ENCODE data around the gene PPIH. TPM values are rescaled to one million over a fixed set of nuclear protein-coding genes. Genes with fewer than 3 reads are reported as not detected.
"Not testable (repeated sequence)": the region's sequence is repeated elsewhere in the genome, so short reads cannot be mapped to it uniquely, and the experiment has no call there.

The PPIH gene
- total RNA-seq, 1 experiment from 2014 or later: 79.0 TPM

- BruUV-seq (replicated peaks): no TSS peak
- H3K4me3 ChIP-seq (ENCODE audit: low read depth, low read length, poor library complexity, severe bottlenecking): no peak overlapping the region
- no peaks in the 10 kb centered on the region for H3K27me3 ChIP-seq (replicated peaks; ENCODE audit: insufficient read depth, low read depth, low read length, poor library complexity)
- no peak for TF ChIP-seq EZH2 (IDR thresholded peaks at IDR 0.05; ENCODE audit: borderline replicate concordance, low read depth, low read length, poor library complexity, severe bottlenecking)
- no peak for TF ChIP-seq CTCF (conservative IDR thresholded peaks at IDR 0.05; ENCODE audit: low read depth, low read length)
- no peaks in the 10 kb centered on the region for H3K9me3 ChIP-seq (ENCODE audit: low read depth, low read length, poor library complexity, severe bottlenecking)
- ChIA-PET CTCF (no interaction called here), POLR2A (ENCODE audit: low non-redundant PET) (no interaction called here)
- no peak for DNase-seq (ENCODE audit: low spot score)
- H3K36me3 ChIP-seq (ENCODE audit: insufficient read depth, low read length, poor library complexity, severe bottlenecking): no peaks in the 10 kb centered on the region
- H3K27ac ChIP-seq (ENCODE audit: low read depth, low read length, poor library complexity, severe bottlenecking): no peak overlapping the region
- intact Hi-C loops (cut with micrococcal nuclease; ENCODE audit: unreplicated experiment): no loop called here
- H3K4me1 ChIP-seq (ENCODE audit: insufficient read depth, low read length, poor library complexity, severe bottlenecking): no peaks in the 10 kb centered on the region
These were observed 37.9 kb upstream of the PPIH start for GRCh38 chr1:42620307-42620706.

- CTCF ChIA-PET; POLR2A ChIA-PET (ENCODE audit: low non-redundant PET); H3K36me3 ChIP-seq (ENCODE audit: insufficient read depth, low read length, poor library complexity, severe bottlenecking); H3K27me3 ChIP-seq (replicated peaks; ENCODE audit: insufficient read depth, low read depth, low read length, poor library complexity); BruUV-seq (replicated peaks); intact Hi-C loops (cut with micrococcal nuclease; ENCODE audit: unreplicated experiment); H3K4me1 ChIP-seq (ENCODE audit: insufficient read depth, low read length, poor library complexity, severe bottlenecking); H3K9me3 ChIP-seq (ENCODE audit: low read depth, low read length, poor library complexity, severe bottlenecking); DNase-seq (ENCODE audit: low spot score); H3K27ac ChIP-seq (ENCODE audit: low read depth, low read length, poor library complexity, severe bottlenecking); H3K4me3 ChIP-seq (ENCODE audit: low read depth, low read length, poor library complexity, severe bottlenecking): not testable (repeated sequence)
These were observed 37.0 kb upstream of the PPIH start for GRCh38 chr1:42621180-42621579.

GRCh38 chr1:42627205-42627604 lies 31.0 kb upstream of the PPIH start:
- H3K36me3 ChIP-seq (ENCODE audit: insufficient read depth, low read length, poor library complexity, severe bottlenecking); H3K4me1 ChIP-seq (ENCODE audit: insufficient read depth, low read length, poor library complexity, severe bottlenecking); H3K27me3 ChIP-seq (replicated peaks; ENCODE audit: insufficient read depth, low read depth, low read length, poor library complexity); H3K4me3 ChIP-seq (ENCODE audit: low read depth, low read length, poor library complexity, severe bottlenecking); BruUV-seq (replicated peaks); DNase-seq (ENCODE audit: low spot score); POLR2A ChIA-PET (ENCODE audit: low non-redundant PET); intact Hi-C loops (cut with micrococcal nuclease; ENCODE audit: unreplicated experiment); CTCF ChIA-PET; H3K9me3 ChIP-seq (ENCODE audit: low read depth, low read length, poor library complexity, severe bottlenecking); H3K27ac ChIP-seq (ENCODE audit: low read depth, low read length, poor library complexity, severe bottlenecking): not testable (repeated sequence)

- ChIA-PET CTCF (no interaction called here), POLR2A (ENCODE audit: low non-redundant PET) (no interaction called here)
- no peaks in the 10 kb centered on the region for H3K27me3 ChIP-seq (replicated peaks; ENCODE audit: insufficient read depth, low read depth, low read length, poor library complexity)
- DNase-seq (ENCODE audit: low spot score): no peak
- no peak overlapping the region for H3K4me3 ChIP-seq (ENCODE audit: low read depth, low read length, poor library complexity, severe bottlenecking)
- TF ChIP-seq CTCF (conservative IDR thresholded peaks at IDR 0.05; ENCODE audit: low read depth, low read length) (no peak), EZH2 (IDR thresholded peaks at IDR 0.05; ENCODE audit: borderline replicate concordance, low read depth, low read length, poor library complexity, severe bottlenecking) (no peak)
- BruUV-seq (replicated peaks): no TSS peak
- H3K4me1 ChIP-seq (ENCODE audit: insufficient read depth, low read length, poor library complexity, severe bottlenecking): no peaks in the 10 kb centered on the region
- no peak overlapping the region for H3K27ac ChIP-seq (ENCODE audit: low read depth, low read length, poor library complexity, severe bottlenecking)
- H3K36me3 ChIP-seq (ENCODE audit: insufficient read depth, low read length, poor library complexity, severe bottlenecking): no peaks in the 10 kb centered on the region
- H3K9me3 ChIP-seq (ENCODE audit: low read depth, low read length, poor library complexity, severe bottlenecking): no peaks in the 10 kb centered on the region
- intact Hi-C loops (cut with micrococcal nuclease; ENCODE audit: unreplicated experiment): no loop called here
These were observed 19.1 kb upstream of the PPIH start for GRCh38 chr1:42639116-42639515.
